ENCODE results near the gene GALNT18.
A peak's percentile ranks its signal among the peaks of the same experiment; 100 is the strongest.

Gene GALNT18

GRCh38 chr11:11413776-11414175 is 208.0 kb downstream of the GALNT18 start:
- DNase-seq, result no peak

GRCh38 chr11:11411401-11411985 is 210.3 kb downstream of the GALNT18 start:
- no peak for DNase-seq

GRCh38 chr11:11409901-11410300 is 211.9 kb downstream of the GALNT18 start:
- DNase-seq, result no peak

- no peak for DNase-seq
Measured at GRCh38 chr11:11409224-11409623, 212.6 kb downstream of the GALNT18 start.

- DNase-seq, result no peak
Measured at GRCh38 chr11:11408436-11409221, 213.2 kb downstream of the GALNT18 start.

- DNase-seq, result no peak
Measured at GRCh38 chr11:11407763-11408084, 214.1 kb downstream of the GALNT18 start.

GRCh38 chr11:11407065-11407762 is 214.6 kb downstream of the GALNT18 start:
- peak in 1 of 56 donors; percentile 16 for DNase-seq

- DNase-seq, result no peak
Measured at GRCh38 chr11:11406652-11407051, 215.2 kb downstream of the GALNT18 start.

GRCh38 chr11:11403763-11404725 is 217.8 kb downstream of the GALNT18 start:
- DNase-seq, result no peak

- DNase-seq, result no peak
Measured at GRCh38 chr11:11401960-11402535, 219.8 kb downstream of the GALNT18 start.

- no peak for DNase-seq
Measured at GRCh38 chr11:11400635-11401232, 221.1 kb downstream of the GALNT18 start.

- no peak for DNase-seq
Measured at GRCh38 chr11:11400121-11400520, 221.7 kb downstream of the GALNT18 start.

- no peak for DNase-seq
Measured at GRCh38 chr11:11397781-11398180, 224.0 kb downstream of the GALNT18 start.

- DNase-seq, result no peak
Measured at GRCh38 chr11:11397036-11397415, 224.8 kb downstream of the GALNT18 start.

GRCh38 chr11:11396301-11397035 is 225.3 kb downstream of the GALNT18 start:
- DNase-seq, result peak in 16 of 56 donors; percentile 5 to 57 (median 22)

- DNase-seq, result no peak
Measured at GRCh38 chr11:11395126-11395525, 226.7 kb downstream of the GALNT18 start.

- DNase-seq, result no peak
Measured at GRCh38 chr11:11394241-11394640, 227.6 kb downstream of the GALNT18 start.

GRCh38 chr11:11391796-11392463 is 229.9 kb downstream of the GALNT18 start:
- no peak for DNase-seq

- DNase-seq, result no peak
Measured at GRCh38 chr11:11391169-11391568, 230.6 kb downstream of the GALNT18 start.

Measured in nucleus accumbens (tissue), 56 donors.